ENCODE results near the gene MRPS6. TPM values are rescaled to one million over a fixed set of nuclear protein-coding genes. Genes with fewer than 3 reads are reported as not detected.

Gene MRPS6
- total RNA-seq, 1 donor from 2014 or later: 14.2 TPM

- no peak for TF ChIP-seq CTCF (IDR thresholded peaks at IDR 0.05; ENCODE audit: insufficient read depth, low read length, severe bottlenecking)
- Histone ChIP-seq H3K36me3 (ENCODE audit: control insufficient read depth, insufficient read depth, low read length) (peaks cover 1% of the 10 kb centered on the region), H3K27me3 (ENCODE audit: control insufficient read depth, insufficient read depth, low read length) (no peaks in the 10 kb centered on the region), H3K4me3 (ENCODE audit: low read depth, low read length) (no peak overlapping the region)
- DNase-seq (ENCODE audit: low read depth): no peak
- peak; percentile 79 for FAIRE-seq
Observed at GRCh38 chr21:34148826-34149558, 75.6 kb downstream of the MRPS6 start.

- Histone ChIP-seq H3K36me3 (ENCODE audit: control insufficient read depth, insufficient read depth, low read length) (no peaks in the 10 kb centered on the region), H3K27me3 (ENCODE audit: control insufficient read depth, insufficient read depth, low read length) (no peaks in the 10 kb centered on the region), H3K4me3 (ENCODE audit: low read depth, low read length) (no peak overlapping the region)
- no peak for DNase-seq (ENCODE audit: low read depth)
- TF ChIP-seq CTCF (IDR thresholded peaks at IDR 0.05; ENCODE audit: insufficient read depth, low read length, severe bottlenecking): no peak
- no peak for FAIRE-seq
Observed at GRCh38 chr21:34152500-34152899, 79.1 kb downstream of the MRPS6 start.

- no peak for FAIRE-seq
- no peak for TF ChIP-seq CTCF (IDR thresholded peaks at IDR 0.05; ENCODE audit: insufficient read depth, low read length, severe bottlenecking)
- Histone ChIP-seq H3K4me3 (ENCODE audit: low read depth, low read length) (no peak overlapping the region), H3K27me3 (ENCODE audit: control insufficient read depth, insufficient read depth, low read length) (no peaks in the 10 kb centered on the region), H3K36me3 (ENCODE audit: control insufficient read depth, insufficient read depth, low read length) (no peaks in the 10 kb centered on the region)
- no peak for DNase-seq (ENCODE audit: low read depth)
Observed at GRCh38 chr21:34154878-34155277, 81.5 kb downstream of the MRPS6 start.

- no peaks in the 10 kb centered on the region for H3K27me3 ChIP-seq (ENCODE audit: control insufficient read depth, insufficient read depth, low read length)
- no peak overlapping the region for H3K4me3 ChIP-seq (ENCODE audit: low read depth, low read length)
- TF ChIP-seq CTCF (IDR thresholded peaks at IDR 0.05; ENCODE audit: insufficient read depth, low read length, severe bottlenecking): no peak
- no peak for DNase-seq (ENCODE audit: low read depth)
- FAIRE-seq: no peak
- no peaks in the 10 kb centered on the region for H3K36me3 ChIP-seq (ENCODE audit: control insufficient read depth, insufficient read depth, low read length)
Observed at GRCh38 chr21:34156957-34157356, 83.6 kb downstream of the MRPS6 start.

GRCh38 chr21:34157521-34157920 lies 84.1 kb downstream of the MRPS6 start:
- peak; percentile 74 for DNase-seq (ENCODE audit: low read depth)
- Histone ChIP-seq H3K27me3 (ENCODE audit: control insufficient read depth, insufficient read depth, low read length) (no peaks in the 10 kb centered on the region), H3K36me3 (ENCODE audit: control insufficient read depth, insufficient read depth, low read length) (no peaks in the 10 kb centered on the region), H3K4me3 (ENCODE audit: low read depth, low read length) (no peak overlapping the region)
- FAIRE-seq: no peak
- TF ChIP-seq CTCF (IDR thresholded peaks at IDR 0.05; ENCODE audit: insufficient read depth, low read length, severe bottlenecking): no peak
